ENCODE data around the gene ARL3.

GRCh38 chr10:102639537-102639936 is 74.7 kb downstream of the ARL3 start:
- TF ChIP-seq POLR2AphosphoS5 (IDR thresholded peaks at IDR 0.05; ENCODE audit: low read depth, low read length) (no peak), POLR2A (IDR thresholded peaks at IDR 0.05; ENCODE audit: low read depth, low read length) (no peak), SPI1 (IDR thresholded peaks at IDR 0.05; ENCODE audit: low read depth, low read length) (no peak), TAF1 (IDR thresholded peaks at IDR 0.05; ENCODE audit: low read depth, low read length) (no peak), POU2F2 (IDR thresholded peaks at IDR 0.05; ENCODE audit: low read depth, low read length) (no peak)
